Keratinocyte (primary cell): Measurements from ENCODE around the gene C2orf42. TPM values are rescaled to one million over a fixed set of nuclear protein-coding genes. Genes with fewer than 3 reads are reported as not detected.

Experiments
- DNase-seq: peaks from one replicate; pipeline ENCODE4 v3.0.0-alpha.2; 2011; ENCODE audit warnings: low read depth, missing footprints, low spot score
- FAIRE-seq: peaks from 2 replicates; lab custom pipeline; 2011; peaks lifted over from hg19 to GRCh38; lab: Jason Lieb, UNC
- H2AFZ ChIP-seq: 2 replicates; pipeline ENCODE4 v1.6.0; 2012; ENCODE audit warnings: low read length, control low read depth, inconsistent platforms; ENCODE audit not compliant: control insufficient read depth
- H3K27ac ChIP-seq: 2 replicates; pipeline ENCODE4 v1.5.1; 2011; ENCODE audit warnings: low read length; ENCODE audit not compliant: control insufficient read depth, insufficient read depth
- H3K27me3 ChIP-seq: 3 replicates; pipeline ENCODE4 v1.6.0; 2011; ENCODE audit warnings: low read length; ENCODE audit not compliant: control insufficient read depth, insufficient read depth; ENCODE audit errors: extremely low read depth
- H3K36me3 ChIP-seq, 2 experiments: 2 replicates in 1 of 2; 3 replicates in 1 of 2; pipeline ENCODE4 v1.5.1; 2011; ENCODE audit warnings: low read length in 2 of 2, mild to moderate bottlenecking in 1 of 2; ENCODE audit not compliant: control insufficient read depth in 2 of 2, insufficient read depth in 2 of 2; ENCODE audit errors: extremely low read depth in 1 of 2
- H3K4me1 ChIP-seq: 3 replicates; pipeline ENCODE4 v1.5.1; 2011; ENCODE audit warnings: low read length; ENCODE audit not compliant: control insufficient read depth, insufficient read depth; ENCODE audit errors: extremely low read depth
- H3K4me2 ChIP-seq: 3 replicates; pipeline ENCODE4 v1.6.0; 2011; ENCODE audit warnings: low read depth, low read length; ENCODE audit not compliant: control insufficient read depth, insufficient read depth; ENCODE audit errors: extremely low read depth
- H3K4me3 ChIP-seq, 3 experiments: fragments of 200-600 bp in 1 of 3; sonication (generic) in 1 of 3; 2 replicates in 2 of 3; 3 replicates in 1 of 3; pipeline ENCODE4 v1.5.1; 2011 to 2016; ENCODE audit warnings: low read length in 3 of 3, mild to moderate bottlenecking in 3 of 3, control low read depth in 2 of 3, inconsistent platforms in 1 of 3, low read depth in 1 of 3, mixed read lengths in 1 of 3, mixed run types in 1 of 3, moderate library complexity in 1 of 3; ENCODE audit not compliant: control insufficient read depth in 2 of 3, insufficient read depth in 2 of 3; ENCODE audit errors: extremely low read depth in 1 of 3
- H3K79me2 ChIP-seq: 2 replicates; pipeline ENCODE4 v1.6.0; 2012; ENCODE audit warnings: low read length; ENCODE audit not compliant: control insufficient read depth, insufficient read depth
- H3K9ac ChIP-seq: 3 replicates; pipeline ENCODE4 v1.6.0; 2011; ENCODE audit warnings: low read length; ENCODE audit not compliant: control insufficient read depth, insufficient read depth; ENCODE audit errors: extremely low read depth
- H3K9me1 ChIP-seq: 3 replicates; pipeline ENCODE4 v1.6.0; 2011; ENCODE audit warnings: low read length; ENCODE audit not compliant: control insufficient read depth, insufficient read depth; ENCODE audit errors: extremely low read depth
- H3K9me3 ChIP-seq: 2 replicates; pipeline ENCODE4 v1.5.1; 2012; ENCODE audit warnings: low read depth, low read length; ENCODE audit not compliant: control insufficient read depth
- H4K20me1 ChIP-seq: 3 replicates; pipeline ENCODE4 v1.6.0; 2011; ENCODE audit warnings: low read length; ENCODE audit not compliant: control insufficient read depth, insufficient read depth; ENCODE audit errors: extremely low read depth
- EZH2 ChIP-seq: IDR thresholded peaks from one replicate; pipeline ENCODE4 v1.6.1; 2012; ENCODE audit warnings: inconsistent platforms, mild to moderate bottlenecking, low read length, moderate library complexity
- dilution Hi-C: fragments of 300-500 bp; cut with MboI; formaldehyde crosslinking; loops from one replicate; pipeline ENCODE4 v1.7.0; 2020; ENCODE audit warnings: low sequenced_read_pairs; ENCODE audit not compliant: extremely low pct_ligation_motif_present
- polyA plus RNA-seq, 5 experiments: library from polyadenylated mRNA; depleted of rRNA in 3 of 5; stranded (reverse) in 3 of 5; stranded (forward) in 1 of 5; unstranded in 1 of 5; fragments of >200 nt; gene quantifications; 1 replicate in 1 of 5; 2 replicates in 3 of 5; 3 replicates in 1 of 5; pipeline versions ENCODE4 v1.2.1 to v1.2.3, GENCODE V29; 2011 to 2012; ENCODE audit warnings: missing spikeins in 2 of 5, low read depth in 1 of 5, low replicate concordance in 1 of 5
- TF ChIP-seq, protein P1 (sequence below), 3 experiments: IDR thresholded peaks in 1 of 3; conservative IDR thresholded peaks in 1 of 3; optimal IDR thresholded peaks in 1 of 3; 2 replicates in 2 of 3; 3 replicates in 1 of 3; pipeline versions ENCODE3 to v1.5.1; 2011; ENCODE audit warnings: low read length in 3 of 3, mild to moderate bottlenecking in 3 of 3, moderate library complexity in 2 of 3, control low read depth in 1 of 3, inconsistent platforms in 1 of 3; ENCODE audit not compliant: insufficient read depth in 2 of 3; ENCODE audit errors: extremely low read depth in 1 of 3

Gene C2orf42
- polyA plus RNA-seq, 1 donor (not counting 4 experiments of a cell fraction or from before 2014, with no cell fraction given): 9.3 TPM

DNA sequence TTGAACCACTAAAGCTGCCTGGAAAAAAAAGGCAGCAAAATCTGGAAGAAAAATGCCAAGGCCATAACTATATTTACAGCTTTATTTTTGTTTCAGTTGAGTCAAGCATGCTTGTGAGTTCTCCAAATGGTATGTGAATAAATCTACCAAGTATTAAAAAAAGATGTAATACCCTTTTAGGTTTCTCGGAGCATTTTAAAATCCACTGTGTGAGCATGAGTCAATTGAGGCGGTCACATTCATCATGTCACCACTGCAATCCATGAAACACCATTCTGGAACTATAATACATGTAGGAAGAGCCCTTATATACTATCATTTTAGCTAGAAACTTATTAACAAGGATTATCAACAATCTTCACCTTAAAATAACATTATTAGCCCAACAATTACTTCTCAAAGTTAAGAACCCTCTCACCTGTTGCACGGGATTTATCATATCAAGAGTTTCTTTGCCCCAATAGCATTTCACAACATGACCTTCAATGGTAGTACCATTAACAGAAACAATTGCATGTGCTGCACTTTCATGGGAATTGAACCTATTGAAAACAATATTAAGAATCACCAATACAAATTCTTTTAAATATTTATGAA lies 24.2 kb upstream of the C2orf42 start:
- Histone ChIP-seq H3K9me3 (no peaks in the 10 kb centered on the region), H3K4me3 (no peak overlapping the region), H3K36me3 (peaks cover 7 to 15% of the 10 kb centered on the region in 2 experiments), H2AFZ (no peak overlapping the region), H3K4me2 (no peak overlapping the region), H3K9ac (no peak overlapping the region), H3K9me1 (no peaks in the 10 kb centered on the region), H3K27ac (no peak overlapping the region), H3K79me2 (no peaks in the 10 kb centered on the region), H3K27me3 (no peaks in the 10 kb centered on the region), H4K20me1 (no peaks in the 10 kb centered on the region), H3K4me1 (no peaks in the 10 kb centered on the region)
- DNase-seq (no peak), FAIRE-seq (no peak)
- TF ChIP-seq EZH2: no peak
- TF ChIP-seq, protein P1, sequence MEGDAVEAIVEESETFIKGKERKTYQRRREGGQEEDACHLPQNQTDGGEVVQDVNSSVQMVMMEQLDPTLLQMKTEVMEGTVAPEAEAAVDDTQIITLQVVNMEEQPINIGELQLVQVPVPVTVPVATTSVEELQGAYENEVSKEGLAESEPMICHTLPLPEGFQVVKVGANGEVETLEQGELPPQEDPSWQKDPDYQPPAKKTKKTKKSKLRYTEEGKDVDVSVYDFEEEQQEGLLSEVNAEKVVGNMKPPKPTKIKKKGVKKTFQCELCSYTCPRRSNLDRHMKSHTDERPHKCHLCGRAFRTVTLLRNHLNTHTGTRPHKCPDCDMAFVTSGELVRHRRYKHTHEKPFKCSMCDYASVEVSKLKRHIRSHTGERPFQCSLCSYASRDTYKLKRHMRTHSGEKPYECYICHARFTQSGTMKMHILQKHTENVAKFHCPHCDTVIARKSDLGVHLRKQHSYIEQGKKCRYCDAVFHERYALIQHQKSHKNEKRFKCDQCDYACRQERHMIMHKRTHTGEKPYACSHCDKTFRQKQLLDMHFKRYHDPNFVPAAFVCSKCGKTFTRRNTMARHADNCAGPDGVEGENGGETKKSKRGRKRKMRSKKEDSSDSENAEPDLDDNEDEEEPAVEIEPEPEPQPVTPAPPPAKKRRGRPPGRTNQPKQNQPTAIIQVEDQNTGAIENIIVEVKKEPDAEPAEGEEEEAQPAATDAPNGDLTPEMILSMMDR (optimal IDR thresholded peaks at IDR 0.05 in 1 of 3, IDR thresholded peaks at IDR 0.05 in 1 of 3, conservative IDR thresholded peaks at IDR 0.05 in 1 of 3; ENCODE audit: extremely low read depth in 1 of 3, insufficient read depth in 2 of 3, low read length in 3 of 3): no peak
- dilution Hi-C loops: no loop called here

DNA sequence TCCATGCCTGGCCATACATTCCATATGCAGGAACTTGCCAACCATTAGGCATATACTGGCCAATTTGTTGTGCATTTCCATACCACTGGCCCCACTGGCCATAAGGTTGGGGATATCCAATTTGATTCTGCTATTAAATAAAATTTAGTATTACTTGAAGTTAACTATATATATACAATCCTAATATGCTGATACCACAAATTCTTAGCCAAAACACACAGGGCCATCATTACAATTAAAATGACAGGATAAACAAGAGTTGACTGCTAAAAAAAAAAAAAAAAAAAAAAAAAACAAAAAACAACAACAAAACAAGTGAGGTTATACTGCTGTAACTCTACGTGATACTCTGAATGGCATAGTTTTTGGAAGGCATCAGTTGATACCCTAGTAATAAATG lies 23.5 kb upstream of the C2orf42 start:
- H3K9ac ChIP-seq: no peak overlapping the region
- no peak for FAIRE-seq
- no peaks in the 10 kb centered on the region for H3K79me2 ChIP-seq
- no peaks in the 10 kb centered on the region for H3K9me3 ChIP-seq
- H3K4me1 ChIP-seq: no peaks in the 10 kb centered on the region
- no peak overlapping the region for H3K4me2 ChIP-seq
- H3K27ac ChIP-seq: no peak overlapping the region
- H3K4me3 ChIP-seq: no peak overlapping the region
- no peaks in the 10 kb centered on the region for H3K27me3 ChIP-seq
- dilution Hi-C loops: no loop called here
- no peak overlapping the region for H2AFZ ChIP-seq
- no peaks in the 10 kb centered on the region for H4K20me1 ChIP-seq
- no peaks in the 10 kb centered on the region for H3K9me1 ChIP-seq
- no peak for DNase-seq
- TF ChIP-seq EZH2: no peak
- TF ChIP-seq, protein P1 (optimal IDR thresholded peaks at IDR 0.05 in 1 of 3, IDR thresholded peaks at IDR 0.05 in 1 of 3, conservative IDR thresholded peaks at IDR 0.05 in 1 of 3; ENCODE audit: extremely low read depth in 1 of 3, insufficient read depth in 2 of 3, low read length in 3 of 3): no peak
- peaks cover 8 to 12% of the 10 kb centered on the region in 2 experiments for H3K36me3 ChIP-seq
